Naive B cell (primary cell): ENCODE results near the gene PSME1. TPM values are rescaled to one million over a fixed set of nuclear protein-coding genes. Genes with fewer than 3 reads are reported as not detected.

Experiments
- ATAC-seq, 2 donors: fragments of 150-1000 bp; cut with Tn5 transposase; 2 replicates each; pipeline ENCODE4 v1.10.0; 2021; ENCODE audit warnings: low read depth in 2 of 2, mild to moderate bottlenecking in 2 of 2, moderate library complexity in 2 of 2
- DNase-seq: peaks from one replicate; pipeline ENCODE4 v3.0.0; 2022
- H3K27ac Mint-ChIP-seq, 6 donors: one replicate each; pipeline ENCODE4 v1.8.0; 2020 to 2022; ENCODE audit warnings: mild to moderate bottlenecking in 6 of 6, mixed read lengths in 6 of 6, moderate library complexity in 5 of 6, inconsistent platforms in 2 of 6
- H3K27me3 Mint-ChIP-seq, 3 donors: one replicate each; pipeline ENCODE4 v1.8.0; 2021 to 2022; ENCODE audit warnings: mixed read lengths in 3 of 3, mild to moderate bottlenecking in 1 of 3
- H3K36me3 Mint-ChIP-seq, 2 donors: one replicate each; pipeline ENCODE4 v1.8.0; 2020 to 2022; ENCODE audit warnings: mixed read lengths in 2 of 2, inconsistent platforms in 1 of 2, mild to moderate bottlenecking in 1 of 2
- H3K4me1 Mint-ChIP-seq, 3 donors: one replicate each; pipeline ENCODE4 v1.8.0; 2020 to 2022; ENCODE audit warnings: mixed read lengths in 3 of 3, inconsistent platforms in 1 of 3, mild to moderate bottlenecking in 1 of 3, moderate library complexity in 1 of 3
- H3K4me3 Mint-ChIP-seq, 8 donors: one replicate each; pipeline ENCODE4 v1.8.0; 2020 to 2022; ENCODE audit warnings: mild to moderate bottlenecking in 8 of 8, mixed read lengths in 8 of 8, moderate library complexity in 8 of 8, inconsistent platforms in 2 of 8
- H3K9me3 Mint-ChIP-seq, 7 donors: one replicate each; pipeline ENCODE4 v1.8.0; 2020 to 2022; ENCODE audit warnings: mixed read lengths in 7 of 7, mild to moderate bottlenecking in 5 of 7, inconsistent platforms in 2 of 7, moderate library complexity in 1 of 7
- polyA plus RNA-seq, 6 donors: library from polyadenylated mRNA; unstranded; fragments of 300-500 nt; fragmentation: Illumina TruSeq; gene quantifications; one replicate each; pipeline ENCODE4 v1.2.3, GENCODE V29; 2021; ENCODE audit warnings: low read depth in 6 of 6

The PSME1 gene
- 100 to 1,000 TPM; 704 to 932 (median 769) TPM for polyA plus RNA-seq

DNA sequence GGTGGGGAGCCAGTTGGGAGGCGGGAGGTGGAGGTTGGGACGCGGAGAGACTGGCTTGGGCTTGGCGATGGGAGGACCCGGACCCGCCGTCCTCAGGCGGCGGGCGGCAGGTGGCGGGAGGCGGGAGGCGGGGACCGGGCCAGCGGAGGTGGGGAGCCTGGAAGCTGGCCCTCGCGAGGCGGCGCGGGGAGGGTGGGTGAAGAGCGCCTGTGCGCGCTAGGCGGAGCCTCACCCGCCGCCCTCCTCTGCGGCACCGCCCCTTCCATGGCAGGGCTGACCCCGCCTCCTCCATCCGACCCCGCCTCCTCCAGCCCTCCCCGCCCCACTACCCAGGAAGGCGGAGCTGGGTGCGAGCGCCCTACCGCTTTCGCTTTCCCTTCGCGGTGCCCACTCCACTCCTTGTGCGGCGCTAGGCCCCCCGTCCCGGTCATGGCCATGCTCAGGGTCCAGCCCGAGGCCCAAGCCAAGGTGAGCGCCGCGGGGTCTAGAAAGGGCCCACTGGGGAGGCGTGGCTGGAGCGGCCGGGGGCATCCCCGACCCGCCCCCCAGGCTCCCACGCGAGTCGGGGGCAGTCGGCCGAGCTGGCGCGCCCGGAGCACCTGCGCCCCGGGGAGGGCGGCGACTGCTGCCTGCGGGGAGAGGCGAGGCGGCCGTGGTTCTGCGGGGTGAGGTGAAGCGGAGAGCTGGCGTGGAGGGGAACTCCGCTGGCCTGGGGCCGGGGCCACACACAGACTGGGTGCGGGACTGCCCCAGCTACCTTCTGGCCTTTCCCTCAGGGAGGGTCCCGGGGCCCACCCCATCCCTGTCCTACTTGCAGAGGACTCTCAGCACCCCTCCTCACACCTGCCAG, at the start of gene PSME1:
TSS of gene PSME1 (plus strand) at position 361 of the 850 bp plus-strand sequence. CDS start at position 430, 69 bp downstream.
- Mint-ChIP-seq H3K36me3 (peaks cover 0 to 9% of the 10 kb centered on the region in 2 donors), H3K4me1 (peaks cover 47 to 60% (median 52%) of the 10 kb centered on the region in 3 donors)

DNA sequence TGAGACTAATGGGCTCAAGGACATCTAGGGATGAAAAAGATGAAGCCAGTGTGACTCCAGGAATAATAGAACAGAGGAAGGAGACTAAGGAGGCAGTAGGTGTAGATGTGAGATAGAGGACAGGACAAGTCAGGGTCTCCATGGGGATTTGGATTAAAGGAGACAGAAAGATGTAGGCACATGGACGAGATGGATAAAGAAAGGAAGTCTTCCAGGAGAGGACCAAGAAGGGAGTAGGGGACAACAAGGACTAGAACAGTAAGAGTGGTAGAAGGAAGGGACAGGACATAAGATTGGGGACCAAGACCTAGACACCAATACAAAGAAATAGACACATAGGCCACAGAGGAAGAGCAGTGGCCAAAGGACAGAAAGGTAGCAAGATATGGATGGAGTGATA, 49.0 kb upstream of the PSME1 start:
- no peak for DNase-seq
- peak overlapping the region in 1 of 8 donors; percentile 59 for H3K4me3 Mint-ChIP-seq
- no peaks in the 10 kb centered on the region for H3K9me3 Mint-ChIP-seq
- H3K27ac Mint-ChIP-seq, result no peak overlapping the region
- no peaks in the 10 kb centered on the region for H3K36me3 Mint-ChIP-seq
- H3K27me3 Mint-ChIP-seq, result no peaks in the 10 kb centered on the region
- ATAC-seq, result no peak
- H3K4me1 Mint-ChIP-seq, result peaks cover 20 to 28% (median 20%) of the 10 kb centered on the region in 3 donors

More for the DNA sequence above, at the start of gene PSME1:
- ATAC-seq, result peak; percentile 84 to 89
- Mint-ChIP-seq H3K27ac (peak within 1 kb of the TSS; percentile 96 to 98 (median 98)), H3K9me3 (no peaks in the 10 kb centered on the region), H3K4me3 (peak within 1 kb of the TSS; percentile 87 to 99 (median 94)), H3K27me3 (no peaks in the 10 kb centered on the region)
- peak; percentile 92 for DNase-seq

DNA sequence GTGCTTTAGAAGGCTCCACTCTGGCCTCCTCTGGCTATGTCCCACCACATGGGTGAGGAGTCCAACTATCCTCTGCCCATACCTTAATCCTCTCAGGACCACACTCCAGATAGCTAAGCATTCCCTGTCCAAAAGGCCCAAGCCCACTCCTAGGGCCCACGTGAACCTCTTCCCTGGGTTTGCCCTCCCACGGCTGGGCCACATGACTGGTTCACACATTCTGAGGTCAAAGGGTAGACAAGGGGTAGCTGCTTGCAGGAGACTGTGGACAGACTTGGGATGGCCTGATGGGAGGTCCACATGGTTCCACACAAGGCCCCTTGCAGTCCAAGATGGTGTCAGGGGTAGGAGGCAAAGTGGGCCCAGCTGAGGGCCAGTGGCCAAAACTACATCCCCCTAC, 47.9 kb upstream of the PSME1 start:
- H3K4me3 Mint-ChIP-seq, result no peak overlapping the region
- H3K27me3 Mint-ChIP-seq, result no peaks in the 10 kb centered on the region
- ATAC-seq, result no peak
- H3K4me1 Mint-ChIP-seq, result peaks cover 15 to 31% (median 17%) of the 10 kb centered on the region in 3 donors
- DNase-seq, result no peak
- H3K27ac Mint-ChIP-seq, result no peak overlapping the region
- no peaks in the 10 kb centered on the region for H3K9me3 Mint-ChIP-seq
- H3K36me3 Mint-ChIP-seq, result no peaks in the 10 kb centered on the region

DNA sequence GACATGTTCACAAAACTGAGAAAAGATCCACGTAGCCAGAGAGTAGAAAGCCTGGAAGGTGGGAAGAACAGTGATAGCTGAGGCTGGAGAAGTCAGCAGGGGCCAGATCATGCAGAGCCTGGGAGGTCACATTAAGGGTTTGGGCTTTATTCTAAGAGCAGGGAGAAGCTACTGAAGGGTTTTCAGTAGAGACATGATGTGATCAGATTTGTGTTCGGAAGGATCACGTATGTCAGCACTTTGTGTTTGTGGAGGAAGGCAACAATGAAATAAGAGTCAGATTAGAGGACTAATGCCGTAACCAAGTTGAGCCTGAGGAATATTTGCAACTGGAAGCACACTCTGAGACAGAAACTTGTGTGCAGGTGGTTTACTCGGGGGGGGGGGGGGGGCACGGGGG, 46.1 kb upstream of the PSME1 start:
- ATAC-seq (no peak), DNase-seq (no peak)
- peaks cover 0 to 5% of the 10 kb centered on the region in 2 donors for H3K36me3 Mint-ChIP-seq
- no peak overlapping the region for H3K27ac Mint-ChIP-seq
- H3K4me3 Mint-ChIP-seq, result peak overlapping the region in 1 of 8 donors; percentile 83
- H3K9me3 Mint-ChIP-seq, result no peaks in the 10 kb centered on the region
- H3K27me3 Mint-ChIP-seq, result no peaks in the 10 kb centered on the region
- H3K4me1 Mint-ChIP-seq, result peaks cover 18 to 35% (median 21%) of the 10 kb centered on the region in 3 donors

DNA sequence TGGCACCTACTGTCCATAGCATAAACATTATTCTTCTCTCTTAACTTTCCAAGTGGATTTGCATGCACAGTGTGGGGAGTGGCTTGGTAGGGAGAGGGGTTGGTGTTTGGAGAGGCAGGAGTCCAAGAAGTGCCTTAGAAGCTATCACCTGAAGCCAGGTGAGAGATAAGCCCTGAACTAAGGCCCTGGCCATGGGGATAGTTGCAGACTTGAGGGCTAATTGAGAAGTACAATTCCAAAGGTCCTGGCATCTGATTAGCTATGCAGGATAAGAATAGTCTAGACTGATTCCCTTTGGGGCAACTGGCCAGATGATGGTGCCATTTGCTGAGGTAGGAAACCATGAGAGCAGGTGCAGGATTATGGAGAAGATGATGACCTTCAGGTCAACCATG, 43.9 kb upstream of the PSME1 start:
- DNase-seq (no peak), ATAC-seq (no peak)
- Mint-ChIP-seq H3K27ac (peak overlapping the region in 2 of 6 donors; percentile 12 to 82), H3K4me3 (peak overlapping the region in 6 of 8 donors; percentile 20 to 100 (median 98)), H3K4me1 (peaks cover 36 to 54% (median 38%) of the 10 kb centered on the region in 3 donors), H3K27me3 (no peaks in the 10 kb centered on the region), H3K9me3 (no peaks in the 10 kb centered on the region), H3K36me3 (peaks cover 0 to 6% of the 10 kb centered on the region in 2 donors)

DNA sequence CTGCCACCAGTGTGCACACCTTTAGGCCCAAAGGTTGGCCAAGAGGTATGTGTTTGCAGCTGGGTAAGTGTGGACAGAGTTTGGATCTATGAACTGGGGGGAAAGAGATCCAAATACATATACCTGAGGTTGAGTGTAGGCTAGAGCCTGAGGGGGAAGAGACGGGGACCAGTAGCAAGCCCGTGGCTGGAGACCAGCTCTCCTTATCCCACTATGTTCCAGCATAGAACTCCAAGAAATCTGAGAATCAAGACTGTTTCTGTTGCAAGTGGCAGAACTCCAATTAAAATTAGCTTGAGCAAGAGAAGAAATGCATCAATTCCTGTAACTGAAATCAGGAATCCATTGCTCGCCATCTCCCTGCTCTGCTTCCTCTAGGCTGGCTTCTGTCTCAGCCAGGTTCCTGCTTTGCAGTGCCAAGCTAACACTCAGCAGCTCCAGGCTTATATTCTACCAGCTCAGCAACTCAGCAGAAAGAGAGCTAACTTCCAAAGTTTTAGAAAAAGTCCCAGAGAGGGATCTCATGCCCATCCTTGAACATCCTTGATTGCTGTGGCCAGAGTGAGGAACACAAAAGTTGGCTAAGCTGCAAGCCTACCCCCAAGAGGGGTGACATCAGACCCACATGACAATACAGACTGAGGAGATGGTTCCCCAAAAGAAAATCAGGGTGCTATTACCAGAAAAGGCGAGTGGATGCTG, 43.3 kb upstream of the PSME1 start:
- H3K27ac Mint-ChIP-seq, result peak overlapping the region in 4 of 6 donors; percentile 93 to 96 (median 96)
- no peak for ATAC-seq
- no peaks in the 10 kb centered on the region for H3K27me3 Mint-ChIP-seq
- H3K4me1 Mint-ChIP-seq, result peaks cover 36 to 54% (median 38%) of the 10 kb centered on the region in 3 donors
- H3K36me3 Mint-ChIP-seq, result peaks cover 0 to 6% of the 10 kb centered on the region in 2 donors
- H3K9me3 Mint-ChIP-seq, result no peaks in the 10 kb centered on the region
- no peak for DNase-seq
- H3K4me3 Mint-ChIP-seq, result peak overlapping the region; percentile 79 to 100 (median 98)

DNA sequence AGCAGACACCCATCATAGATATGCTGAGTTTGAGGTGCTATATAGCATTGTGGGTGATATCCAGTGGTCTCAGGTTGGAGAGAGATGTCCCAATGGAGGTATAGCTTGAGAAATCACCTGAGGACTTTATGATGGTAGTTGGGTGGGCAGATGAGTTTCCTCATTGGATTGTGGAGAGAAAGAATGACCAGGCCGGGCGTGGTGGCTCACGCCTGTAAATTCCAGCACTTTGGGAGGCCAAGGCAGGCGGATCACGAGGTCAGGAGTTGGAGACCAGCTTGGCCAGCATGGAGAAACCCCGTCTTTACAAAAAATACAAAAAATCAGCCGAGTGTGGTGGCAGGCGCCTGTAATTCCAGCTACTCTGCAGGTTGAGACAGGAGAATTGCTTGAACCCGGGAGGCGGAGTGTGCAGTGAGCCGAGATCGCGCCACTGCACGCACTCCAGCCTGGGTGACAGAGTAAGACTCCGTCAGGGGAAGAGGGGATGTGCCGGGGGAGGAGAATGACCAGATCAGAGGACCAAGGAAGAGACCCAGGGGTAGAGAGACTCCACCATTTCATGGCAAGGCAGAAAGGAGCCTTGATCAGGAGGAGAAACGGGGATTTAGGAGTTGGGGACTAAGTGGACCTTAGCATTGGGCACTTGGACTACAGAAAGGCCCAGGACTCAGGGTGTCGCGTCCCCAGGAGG, 42.6 kb upstream of the PSME1 start:
- peak overlapping the region; percentile 81 to 96 (median 96) for H3K27ac Mint-ChIP-seq
- peak overlapping the region; percentile 96 to 100 (median 99) for H3K4me3 Mint-ChIP-seq
- no peaks in the 10 kb centered on the region for H3K9me3 Mint-ChIP-seq
- peaks cover 36 to 54% (median 38%) of the 10 kb centered on the region in 3 donors for H3K4me1 Mint-ChIP-seq
- no peak for DNase-seq
- H3K36me3 Mint-ChIP-seq, result peaks cover 0 to 6% of the 10 kb centered on the region in 2 donors
- H3K27me3 Mint-ChIP-seq, result no peaks in the 10 kb centered on the region
- ATAC-seq, result no peak

DNA sequence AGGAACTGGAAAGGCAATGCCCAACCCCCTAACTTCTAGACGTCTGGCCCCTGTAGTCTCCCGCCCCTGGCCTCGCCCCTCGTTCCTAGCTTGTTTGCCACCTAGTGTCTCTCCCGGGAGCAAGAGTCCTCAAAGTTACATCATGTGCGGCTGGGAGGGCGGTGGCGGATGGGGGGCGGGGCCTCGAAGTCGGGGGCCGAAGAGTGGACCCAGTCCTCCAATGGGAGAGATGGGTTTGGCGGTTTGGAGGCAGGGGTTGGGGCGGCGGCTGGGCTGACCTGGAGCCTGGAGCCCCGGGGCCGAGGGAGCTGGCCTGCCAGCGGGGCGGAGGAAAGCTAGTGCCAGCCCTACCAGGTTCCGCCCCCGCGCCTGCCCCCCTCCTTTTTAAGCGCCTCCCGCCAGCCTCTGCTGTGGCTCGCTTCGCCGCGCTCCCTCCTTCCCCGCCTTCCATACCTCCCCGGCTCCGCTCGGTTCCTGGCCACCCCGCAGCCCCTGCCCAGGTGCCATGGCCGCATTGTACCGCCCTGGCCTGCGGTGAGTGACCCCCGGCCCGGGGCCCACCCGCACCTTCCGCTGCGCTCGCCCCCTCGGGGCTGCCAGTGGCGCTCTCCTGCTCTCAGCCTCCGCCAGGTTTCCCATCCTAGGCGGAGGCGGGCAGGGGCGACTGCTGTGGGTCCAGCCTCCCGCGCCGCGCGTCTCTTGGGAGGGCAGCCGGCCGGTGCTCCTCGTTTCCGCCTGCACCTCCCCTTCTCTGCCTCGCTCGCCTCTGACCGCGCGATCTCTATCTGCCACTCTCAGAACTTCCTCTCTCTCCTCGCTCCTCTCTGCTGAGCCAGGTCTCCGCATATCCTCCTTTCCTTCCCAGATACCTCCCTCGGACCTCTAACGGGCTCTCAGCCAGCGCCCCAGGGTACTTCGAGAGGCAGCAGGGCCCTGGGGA, 41.8 kb upstream of the PSME1 start, which contains the start of gene PCK2:
TSS of gene PCK2 (plus strand) at position 411 of the 940 bp plus-strand sequence. CDS start at position 506, 95 bp downstream.
- H3K4me1 Mint-ChIP-seq, result peaks cover 36 to 54% (median 38%) of the 10 kb centered on the region in 3 donors
- ATAC-seq (peak; percentile 64 to 67), DNase-seq (peak; percentile 62)
- H3K27ac Mint-ChIP-seq, result peak within 1 kb of the TSS; percentile 93 to 98 (median 96)
- H3K9me3 Mint-ChIP-seq, result no peaks in the 10 kb centered on the region
- peak within 1 kb of the TSS; percentile 96 to 100 (median 99) for H3K4me3 Mint-ChIP-seq
- no peaks in the 10 kb centered on the region for H3K27me3 Mint-ChIP-seq
- H3K36me3 Mint-ChIP-seq, result peaks cover 0 to 8% of the 10 kb centered on the region in 2 donors

DNA sequence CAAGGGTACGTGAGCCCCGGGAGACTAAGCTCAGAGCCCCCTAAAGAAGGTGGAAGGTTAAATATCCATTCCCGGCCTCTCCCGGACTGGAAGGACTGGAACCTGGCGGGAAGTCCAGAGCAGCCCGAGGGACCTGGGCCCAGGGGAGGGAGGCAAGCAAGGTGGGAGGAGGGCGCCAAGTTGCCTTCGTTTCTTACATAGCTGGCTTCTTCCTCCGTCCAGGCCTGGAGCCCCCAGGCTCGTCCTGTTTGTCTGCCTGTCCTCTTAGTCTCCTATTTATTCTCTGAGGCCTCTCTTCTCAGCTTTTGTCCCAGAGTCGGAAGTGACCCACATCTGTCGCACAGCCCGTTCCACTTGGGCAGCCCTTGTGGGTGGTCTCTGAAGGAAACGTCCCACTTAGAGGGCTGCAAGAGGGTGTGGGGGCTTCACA, 41.1 kb upstream of the PSME1 start:
- Mint-ChIP-seq H3K36me3 (peaks cover 0 to 14% of the 10 kb centered on the region in 2 donors), H3K4me3 (peak overlapping the region; percentile 96 to 100 (median 99)), H3K27me3 (no peaks in the 10 kb centered on the region), H3K27ac (peak overlapping the region; percentile 88 to 98 (median 96)), H3K9me3 (no peaks in the 10 kb centered on the region), H3K4me1 (peaks cover 32 to 55% (median 43%) of the 10 kb centered on the region in 3 donors)
- ATAC-seq (no peak), DNase-seq (no peak)

DNA sequence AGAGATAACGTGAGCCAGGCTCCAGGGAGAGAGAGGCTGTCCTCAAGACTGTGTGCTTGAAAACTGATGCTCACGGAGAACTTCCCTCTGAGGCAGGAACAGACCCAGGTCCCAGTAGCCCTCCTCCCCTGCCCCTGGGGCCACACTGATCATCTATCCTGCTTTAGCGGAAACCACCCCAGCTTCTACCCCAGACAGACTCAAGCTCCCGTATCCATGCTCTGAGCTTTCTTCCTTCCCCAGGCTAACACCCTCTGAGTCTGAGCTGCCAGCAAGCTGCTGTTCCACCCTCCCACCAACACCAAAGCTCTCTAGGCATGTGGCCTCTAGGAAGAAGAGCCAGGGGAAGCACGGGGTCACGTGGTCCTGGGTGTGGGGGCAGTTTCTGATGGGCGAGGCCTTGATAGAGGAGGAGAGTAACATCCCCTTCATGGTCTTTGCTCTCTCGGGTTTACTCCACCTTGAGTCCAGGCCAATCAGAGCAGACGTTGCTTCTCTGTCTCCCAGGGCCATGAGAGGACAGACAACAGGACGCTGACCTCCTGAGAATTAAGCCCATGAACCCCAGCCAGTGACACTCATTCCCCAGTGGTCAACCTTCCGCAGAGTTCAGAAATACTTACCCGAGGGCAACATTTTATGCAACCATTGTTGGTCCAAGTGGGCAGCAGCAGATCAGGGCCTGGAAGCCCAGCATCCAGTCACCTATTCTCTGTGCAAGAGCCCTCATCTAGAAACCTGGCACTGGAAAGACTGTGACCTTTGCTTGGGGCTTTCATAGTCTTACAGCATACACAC, 40.5 kb upstream of the PSME1 start:
- Mint-ChIP-seq H3K9me3 (no peaks in the 10 kb centered on the region), H3K27ac (peak overlapping the region; percentile 88 to 98 (median 96)), H3K4me1 (peaks cover 30 to 50% (median 41%) of the 10 kb centered on the region in 3 donors), H3K4me3 (peak overlapping the region; percentile 96 to 100 (median 99)), H3K36me3 (peaks cover 0 to 14% of the 10 kb centered on the region in 2 donors), H3K27me3 (no peaks in the 10 kb centered on the region)
- ATAC-seq (peak; percentile 49 to 55), DNase-seq (peak; percentile 54)

DNA sequence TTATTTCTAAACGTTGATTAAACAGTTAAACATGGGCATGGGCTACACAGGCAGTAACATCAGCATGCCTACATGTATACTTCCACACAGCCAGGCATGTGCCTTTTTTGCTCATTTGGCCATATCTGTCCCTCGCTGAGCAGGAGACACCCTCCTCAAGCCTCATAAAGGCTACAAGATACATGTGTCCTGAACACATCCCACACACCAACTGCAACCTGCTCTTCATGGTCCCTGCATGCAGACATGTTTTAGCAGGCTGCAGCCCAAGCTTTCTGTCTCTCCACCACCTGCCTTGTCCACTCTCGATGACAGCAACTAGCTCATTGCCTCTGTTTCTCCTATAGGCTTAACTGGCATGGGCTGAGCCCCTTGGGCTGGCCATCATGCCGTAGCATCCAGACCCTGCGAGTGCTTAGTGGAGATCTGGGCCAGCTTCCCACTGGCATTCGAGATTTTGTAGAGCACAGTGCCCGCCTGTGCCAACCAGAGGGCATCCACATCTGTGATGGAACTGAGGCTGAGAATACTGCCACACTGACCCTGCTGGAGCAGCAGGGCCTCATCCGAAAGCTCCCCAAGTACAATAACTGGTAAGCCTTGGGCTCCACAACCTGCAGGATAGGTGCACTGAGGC, 39.3 kb upstream of the PSME1 start:
- H3K9me3 Mint-ChIP-seq, result no peaks in the 10 kb centered on the region
- H3K27me3 Mint-ChIP-seq, result no peaks in the 10 kb centered on the region
- peak overlapping the region; percentile 36 to 82 (median 58) for H3K4me3 Mint-ChIP-seq
- peak overlapping the region in 4 of 6 donors; percentile 18 to 69 (median 56) for H3K27ac Mint-ChIP-seq
- ATAC-seq (no peak), DNase-seq (no peak)
- H3K4me1 Mint-ChIP-seq, result peaks cover 26 to 46% (median 37%) of the 10 kb centered on the region in 3 donors
- H3K36me3 Mint-ChIP-seq, result peaks cover 0 to 14% of the 10 kb centered on the region in 2 donors
